Activated T-helper 1 cell treated with Interleukin-2 at 50 U/mL for 16 hours (primary cell): ENCODE measurements around the gene AADACL2.

Experiments used
- DNase-seq: peaks from one replicate; pipeline ENCODE4 v3.0.0-alpha.2; 2020; ENCODE audit warnings: low read depth

The AADACL2 gene

DNA sequence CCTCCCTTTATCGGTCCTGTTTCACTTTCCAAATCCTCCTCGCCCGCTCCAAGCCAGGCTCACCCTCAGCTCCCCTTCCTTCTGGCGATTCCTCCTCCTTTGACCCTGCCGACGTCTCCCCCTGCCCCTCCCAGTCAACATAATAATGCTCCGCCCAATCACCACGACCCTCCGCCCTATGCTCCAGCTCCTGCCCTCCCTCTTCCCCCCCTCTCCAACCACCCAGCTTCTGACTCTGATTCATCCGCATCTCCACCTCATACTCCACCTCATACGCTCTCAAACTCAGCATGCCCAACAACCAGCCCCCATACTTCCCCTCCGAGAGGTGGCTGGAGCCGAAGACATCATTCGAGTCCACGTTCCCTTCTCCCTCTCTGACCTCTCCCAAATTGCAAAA, 73.1 kb downstream of the AADACL2 start:
- DNase-seq: no peak
